IPS-18a (cell line): ENCODE measurements around the gene ESPNL.

Source experiments
- H3K27ac ChIP-seq: one replicate; pipeline ENCODE4 v1.5.1; 2013; ENCODE audit warnings: low read length
- H3K27me3 ChIP-seq: one replicate; pipeline ENCODE4 v1.6.1; 2013; ENCODE audit warnings: mild to moderate bottlenecking, low read length; ENCODE audit not compliant: control insufficient read depth, insufficient read depth
- H3K36me3 ChIP-seq: one replicate; pipeline ENCODE4 v1.6.1; 2013; ENCODE audit warnings: low read depth, low read length; ENCODE audit not compliant: control insufficient read depth
- H3K4me1 ChIP-seq: one replicate; pipeline ENCODE4 v1.6.1; 2013; ENCODE audit warnings: low read depth, low read length; ENCODE audit not compliant: control insufficient read depth
- H3K4me3 ChIP-seq: one replicate; pipeline ENCODE4 v1.5.1; 2013; ENCODE audit warnings: low read length
- H3K9ac ChIP-seq: one replicate; pipeline ENCODE4 v1.6.1; 2013; ENCODE audit warnings: mild to moderate bottlenecking, low read length, moderate library complexity
- H3K9me3 ChIP-seq: one replicate; pipeline ENCODE4 v1.6.1; 2013; ENCODE audit warnings: low read depth, low read length; ENCODE audit not compliant: control insufficient read depth

ESPNL gene

DNA sequence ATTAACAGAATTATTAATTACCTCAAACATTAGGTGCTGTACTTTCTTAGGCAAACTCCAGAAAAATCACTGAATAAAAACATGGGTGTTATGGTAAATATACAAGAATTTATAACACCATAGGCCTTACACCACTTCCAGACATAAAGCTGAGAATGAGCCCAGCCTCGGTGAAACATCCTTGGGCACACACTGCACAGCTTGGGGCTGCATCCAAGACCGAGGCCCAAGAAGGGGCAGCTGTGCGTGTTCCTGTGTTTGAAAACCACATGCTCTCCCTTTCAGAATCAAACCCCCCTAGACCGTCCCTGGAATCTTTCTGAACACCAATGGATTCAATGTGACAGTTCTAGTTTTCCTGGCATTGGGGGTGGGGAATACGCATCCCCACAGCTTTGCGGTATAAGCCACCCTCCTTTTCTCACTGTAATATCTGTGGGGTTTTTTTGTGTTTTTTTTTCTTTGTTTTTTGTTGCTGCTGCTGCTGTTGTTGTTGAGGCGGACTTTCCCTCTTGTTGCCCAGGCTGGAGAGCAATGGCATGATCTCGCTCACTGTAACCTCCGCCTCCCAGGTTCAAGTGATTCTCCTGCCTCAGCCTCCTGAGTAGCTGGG lies 71.5 kb downstream of the ESPNL start:
- Histone ChIP-seq H3K27me3 (no peaks in the 10 kb centered on the region), H3K4me3 (no peak overlapping the region), H3K36me3 (peaks cover 35% of the 10 kb centered on the region), H3K9me3 (no peaks in the 10 kb centered on the region), H3K27ac (no peak overlapping the region), H3K4me1 (no peaks in the 10 kb centered on the region), H3K9ac (no peak overlapping the region)

DNA sequence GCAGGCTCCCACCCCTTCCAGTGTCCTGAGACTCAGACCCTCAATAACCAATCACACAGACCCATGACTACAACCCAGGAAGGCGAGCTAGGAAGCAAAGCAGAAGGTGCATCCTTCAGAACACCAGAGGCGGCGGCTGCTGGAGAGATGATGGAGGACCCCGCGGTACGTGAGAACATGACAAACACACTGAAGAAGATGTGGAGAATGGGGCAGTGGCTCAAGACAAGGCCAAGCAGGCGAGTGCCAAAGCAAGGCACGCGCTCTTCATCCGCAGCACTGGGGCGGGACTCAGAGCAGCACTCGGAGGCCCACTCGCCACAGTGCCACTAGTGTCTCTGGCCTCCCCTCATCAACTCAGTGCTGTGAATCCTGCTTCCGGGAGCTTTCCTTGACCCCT lies 72.3 kb downstream of the ESPNL start:
- Histone ChIP-seq H3K36me3 (peaks cover 41% of the 10 kb centered on the region), H3K4me3 (no peak overlapping the region), H3K27me3 (no peaks in the 10 kb centered on the region), H3K9me3 (no peaks in the 10 kb centered on the region), H3K27ac (no peak overlapping the region), H3K4me1 (no peaks in the 10 kb centered on the region), H3K9ac (no peak overlapping the region)

DNA sequence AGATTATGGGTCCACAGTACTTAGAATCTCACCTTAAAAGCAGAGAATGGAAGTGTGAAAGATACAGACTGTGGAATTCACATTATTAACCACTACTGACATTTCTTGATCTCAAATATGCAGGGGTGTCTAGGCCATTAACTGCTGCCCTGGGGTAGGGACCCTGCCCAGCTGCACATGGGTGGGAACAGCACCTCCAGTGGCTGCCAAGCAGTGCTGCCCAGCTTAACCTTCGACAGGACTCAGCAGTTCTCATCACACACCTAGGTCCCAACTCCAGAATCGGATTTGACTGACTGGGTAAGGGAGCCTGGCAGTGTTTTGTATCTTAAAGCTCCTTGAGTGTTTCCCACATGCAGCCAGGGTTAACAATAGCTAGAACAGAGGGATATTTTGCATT lies 73.6 kb downstream of the ESPNL start:
- H3K27ac ChIP-seq: no peak overlapping the region
- no peak overlapping the region for H3K4me3 ChIP-seq
- H3K9ac ChIP-seq: no peak overlapping the region
- no peaks in the 10 kb centered on the region for H3K27me3 ChIP-seq
- H3K36me3 ChIP-seq: peaks cover 52% of the 10 kb centered on the region
- H3K4me1 ChIP-seq: no peaks in the 10 kb centered on the region
- H3K9me3 ChIP-seq: no peaks in the 10 kb centered on the region

DNA sequence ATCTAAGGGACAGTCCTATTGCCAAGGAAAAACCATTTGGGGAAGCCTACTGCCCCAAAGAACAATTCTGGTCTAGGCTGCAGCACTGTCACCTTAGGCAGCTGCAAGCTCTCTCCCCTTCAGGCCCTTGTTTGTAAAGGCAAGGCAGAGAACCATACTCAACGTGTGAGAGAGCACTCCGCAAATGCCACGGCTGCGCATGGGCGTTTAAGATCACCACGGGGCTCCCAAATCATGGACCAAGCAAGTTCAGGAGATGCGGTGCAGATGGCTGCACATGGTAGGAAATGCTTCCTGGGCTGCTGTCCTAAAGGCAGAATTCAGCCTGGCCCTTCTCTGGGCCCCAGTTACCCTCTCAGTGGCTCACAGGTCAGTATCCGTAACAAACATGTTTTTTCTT lies 74.2 kb downstream of the ESPNL start:
- no peaks in the 10 kb centered on the region for H3K4me1 ChIP-seq
- H3K4me3 ChIP-seq: no peak overlapping the region
- H3K36me3 ChIP-seq: peaks cover 56% of the 10 kb centered on the region
- H3K27ac ChIP-seq: no peak overlapping the region
- no peaks in the 10 kb centered on the region for H3K27me3 ChIP-seq
- H3K9ac ChIP-seq: no peak overlapping the region
- no peaks in the 10 kb centered on the region for H3K9me3 ChIP-seq

DNA sequence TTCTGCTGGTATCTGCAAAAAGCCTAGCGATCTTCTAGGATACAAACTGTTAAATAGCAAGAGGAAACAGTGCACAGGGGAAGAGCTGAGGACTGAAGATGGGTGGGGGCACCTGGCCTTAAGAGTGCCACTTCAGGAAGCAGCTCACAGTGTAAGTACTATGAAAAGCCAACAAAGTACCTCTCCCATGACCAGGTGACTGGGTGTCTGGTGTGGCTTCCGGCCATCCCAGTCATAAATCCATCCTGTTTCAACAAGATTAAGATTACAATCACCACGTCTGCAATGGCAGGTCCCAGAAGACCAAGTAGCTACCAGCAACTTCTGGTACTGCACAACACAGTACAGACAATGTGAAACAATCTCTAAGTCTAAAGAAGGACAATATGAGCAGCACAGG lies 74.6 kb downstream of the ESPNL start:
- H3K9ac ChIP-seq: no peak overlapping the region
- H3K36me3 ChIP-seq: peaks cover 57% of the 10 kb centered on the region
- H3K27me3 ChIP-seq: no peaks in the 10 kb centered on the region
- H3K4me1 ChIP-seq: no peaks in the 10 kb centered on the region
- no peaks in the 10 kb centered on the region for H3K9me3 ChIP-seq
- H3K4me3 ChIP-seq: no peak overlapping the region
- H3K27ac ChIP-seq: no peak overlapping the region

DNA sequence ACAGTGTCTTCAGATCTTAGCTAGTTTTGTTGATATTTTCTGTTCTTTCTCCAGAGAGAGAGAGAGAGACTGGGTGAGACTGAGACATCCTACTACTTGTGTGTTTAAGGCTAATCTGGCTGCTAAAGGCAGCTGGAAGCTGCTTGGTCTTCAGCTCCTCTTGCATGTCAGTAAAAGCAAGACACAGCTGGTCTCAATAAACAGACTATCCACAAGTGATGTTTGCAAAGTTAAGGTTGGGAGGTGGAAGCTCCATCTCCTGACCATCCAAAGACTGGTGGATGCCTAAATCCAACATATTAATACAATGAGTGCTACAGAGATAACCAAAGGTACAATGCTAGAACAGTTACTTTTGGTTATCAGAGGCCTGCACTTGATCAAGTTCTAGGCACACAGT lies 76.5 kb downstream of the ESPNL start:
- Histone ChIP-seq H3K4me1 (no peaks in the 10 kb centered on the region), H3K36me3 (peaks cover 63% of the 10 kb centered on the region)

DNA sequence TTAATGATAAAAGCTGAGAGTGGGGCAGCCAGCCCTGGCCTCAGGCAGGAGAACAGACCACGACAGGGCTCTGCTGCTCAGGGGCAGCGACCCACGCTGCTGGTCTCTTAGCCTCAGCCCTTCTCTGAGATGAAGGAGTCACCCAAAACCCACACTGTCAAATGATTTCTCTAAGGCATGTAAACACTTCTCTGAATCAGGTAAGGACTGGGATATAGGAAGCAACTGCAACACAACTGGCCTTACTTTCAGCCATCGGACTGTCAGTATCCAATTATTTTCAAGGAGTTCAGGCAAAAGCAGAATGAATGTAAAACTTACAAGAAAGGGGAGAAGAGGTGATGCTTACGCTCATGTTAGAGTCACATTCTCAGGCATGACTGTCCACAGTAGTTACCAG lies 80.4 kb downstream of the ESPNL start:
- no peaks in the 10 kb centered on the region for H3K27me3 ChIP-seq
- peaks cover 82% of the 10 kb centered on the region for H3K36me3 ChIP-seq
- no peaks in the 10 kb centered on the region for H3K9me3 ChIP-seq
- H3K4me3 ChIP-seq: no peak overlapping the region
- H3K4me1 ChIP-seq: no peaks in the 10 kb centered on the region
- H3K27ac ChIP-seq: no peak overlapping the region
- no peak overlapping the region for H3K9ac ChIP-seq

More for the DNA sequence above, 76.5 kb downstream of the ESPNL start:
- no peak overlapping the region for H3K9ac ChIP-seq
- H3K27ac ChIP-seq: no peak overlapping the region
- no peaks in the 10 kb centered on the region for H3K27me3 ChIP-seq
- no peaks in the 10 kb centered on the region for H3K9me3 ChIP-seq
- H3K4me3 ChIP-seq: no peak overlapping the region

DNA sequence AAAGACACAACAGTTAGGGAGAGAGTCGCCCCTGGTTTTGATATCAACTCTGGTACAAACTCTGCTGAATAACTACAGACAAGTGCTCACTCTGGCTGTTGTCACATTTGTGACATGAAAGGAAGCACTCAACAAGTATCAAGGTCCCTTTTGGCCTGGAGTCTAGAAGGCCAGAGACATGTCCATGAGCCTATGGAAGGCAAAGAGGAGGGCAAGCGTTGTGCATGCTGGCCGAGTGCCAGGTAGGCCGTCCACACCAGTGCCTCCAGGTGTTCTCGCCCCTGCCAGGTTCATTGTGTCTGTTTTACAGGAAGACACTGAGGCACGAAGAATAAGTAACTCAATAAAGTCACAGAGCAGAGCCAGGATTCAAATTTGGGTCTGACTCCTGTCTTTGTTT lies 82.2 kb downstream of the ESPNL start:
- Histone ChIP-seq H3K9me3 (no peaks in the 10 kb centered on the region), H3K27ac (no peak overlapping the region), H3K4me1 (no peaks in the 10 kb centered on the region), H3K4me3 (no peak overlapping the region), H3K9ac (no peak overlapping the region), H3K27me3 (no peaks in the 10 kb centered on the region), H3K36me3 (peaks cover 89% of the 10 kb centered on the region)
